Liver (tissue), 9 donors: ENCODE results near the gene IQCE. TPM values are rescaled to one million over a fixed set of nuclear protein-coding genes. Genes with fewer than 3 reads are reported as not detected.
"Not testable (repeated sequence)": the region's sequence is repeated elsewhere in the genome, so short reads cannot be mapped to it uniquely, and the experiment has no call there.

ENCODE experiments used
- DNase-seq: peaks from one replicate; pipeline ENCODE4 v3.0.0-alpha.2; 2017; ENCODE audit warnings: low spot score
- H3K27ac ChIP-seq, 2 donors: one replicate each; pipeline ENCODE4 v1.7.0; 2013; ENCODE audit warnings: inconsistent platforms in 2 of 2, low read length in 2 of 2, control low read depth in 1 of 2, low read depth in 1 of 2, mild to moderate bottlenecking in 1 of 2
- H3K27me3 ChIP-seq, 4 donors: one replicate each; pipeline versions ENCODE4 v1.6.1 to v1.7.0; 2013; ENCODE audit warnings: low read length in 3 of 4, inconsistent platforms in 1 of 4, mild to moderate bottlenecking in 1 of 4, moderate library complexity in 1 of 4; ENCODE audit not compliant: control insufficient read depth in 4 of 4, insufficient read depth in 4 of 4
- H3K36me3 ChIP-seq, 4 donors: one replicate each; pipeline versions ENCODE4 v1.6.1 to v1.7.0; 2013; ENCODE audit warnings: low read length in 3 of 4, mild to moderate bottlenecking in 3 of 4, low read depth in 1 of 4, moderate library complexity in 1 of 4; ENCODE audit not compliant: control insufficient read depth in 4 of 4, insufficient read depth in 3 of 4
- H3K4me1 ChIP-seq, 4 donors: one replicate each; pipeline versions ENCODE4 v1.6.1 to v1.7.0; 2013; ENCODE audit warnings: low read length in 3 of 4, mild to moderate bottlenecking in 3 of 4, moderate library complexity in 1 of 4; ENCODE audit not compliant: control insufficient read depth in 4 of 4, insufficient read depth in 4 of 4
- H3K4me3 ChIP-seq, 3 donors: one replicate each; pipeline versions ENCODE4 v1.6.1 to v1.7.0; 2013; ENCODE audit warnings: low read length in 3 of 3, control low read depth in 1 of 3, low read depth in 1 of 3, mild to moderate bottlenecking in 1 of 3
- H3K9ac ChIP-seq, 2 donors: one replicate each; pipeline ENCODE4 v1.7.0; 2013; ENCODE audit warnings: low read length in 2 of 2, mild to moderate bottlenecking in 2 of 2, moderate library complexity in 2 of 2, control low read depth in 1 of 2, low read depth in 1 of 2
- H3K9me3 ChIP-seq, 4 donors: one replicate each; pipeline versions ENCODE4 v1.6.1 to v1.7.0; 2013; ENCODE audit warnings: low read length in 3 of 4; ENCODE audit not compliant: control insufficient read depth in 4 of 4
- CTCF ChIP-seq: fragments of 150-350 bp; IDR thresholded peaks from 2 replicates; pipeline ENCODE4 v1.5.1; 2017; ENCODE audit warnings: improper control_type of control experiment, low read depth, low read length; ENCODE audit not compliant: missing input control
- EGR1 ChIP-seq, 2 donors: IDR thresholded peaks; 2 replicates each; pipeline ENCODE4 v1.6.1; 2016 to 2018; ENCODE audit warnings: antibody characterized with exemption in 2 of 2, low read depth in 2 of 2
- FOXA1 ChIP-seq: IDR thresholded peaks from 2 replicates; pipeline ENCODE4 v1.6.1; 2016; ENCODE audit warnings: antibody characterized with exemption
- GABPA ChIP-seq, 2 donors: IDR thresholded peaks in 1 of 2; conservative IDR thresholded peaks in 1 of 2; 2 replicates each; pipeline ENCODE4 v1.6.1; 2016; ENCODE audit warnings: antibody characterized with exemption in 2 of 2, mild to moderate bottlenecking in 1 of 2, moderate library complexity in 1 of 2
- HNF4A ChIP-seq, 2 donors: conservative IDR thresholded peaks; 2 replicates each; pipeline ENCODE4 v1.6.1; 2016; ENCODE audit warnings: antibody characterized with exemption in 2 of 2, mild to moderate bottlenecking in 2 of 2
- JUND ChIP-seq, 2 donors: IDR thresholded peaks; 2 replicates each; pipeline ENCODE4 v1.6.1; 2016; ENCODE audit warnings: antibody characterized with exemption in 2 of 2
- NR2F2 ChIP-seq: IDR thresholded peaks from 2 replicates; pipeline ENCODE4 v1.6.1; 2016; ENCODE audit warnings: antibody characterized with exemption
- RAD21 ChIP-seq, 2 donors: IDR thresholded peaks; 2 replicates each; pipeline ENCODE4 v1.6.1; 2016; ENCODE audit warnings: antibody characterized with exemption in 2 of 2, mild to moderate bottlenecking in 2 of 2
- RXRA ChIP-seq, 2 donors: IDR thresholded peaks; 2 replicates each; pipeline ENCODE4 v1.6.1; 2017 to 2018; ENCODE audit warnings: antibody characterized with exemption in 2 of 2, mild to moderate bottlenecking in 1 of 2
- TAF1 ChIP-seq: conservative IDR thresholded peaks from 2 replicates; pipeline ENCODE4 v1.6.1; 2016; ENCODE audit warnings: antibody characterized with exemption, mild to moderate bottlenecking
- WGBS: extraction: QIAGEN DNeasy Blood & Tissue Kit; methylation state at CpG from one replicate; pipeline ENCODE4 v1.1.7; 2013; 5-methylcytosine and 5-hydroxymethylcytosine counted together
- polyA plus RNA-seq, 2 donors: library from polyadenylated mRNA; stranded (reverse) in 1 of 2; unstranded in 1 of 2; fragments of 200-250 nt in 1 of 2; fragments of >200 nt in 1 of 2; fragmentation: Nextera tagmentation in 1 of 2; extraction: Ambion mirVana in 1 of 2; gene quantifications; one replicate each; pipeline versions ENCODE4 v1.2.1 to v1.2.3, GENCODE V29; 2013 to 2015
- total RNA-seq, 2 donors: library from RNA; depleted of rRNA; stranded (reverse); fragments of >200 nt; gene quantifications; one replicate each; pipeline ENCODE4 v1.2.3, GENCODE V29; 2014
- TF ChIP-seq, protein P1 (sequence below): IDR thresholded peaks from 2 replicates; pipeline ENCODE4 v1.6.1; 2016; ENCODE audit warnings: antibody characterized with exemption
- TF ChIP-seq, protein P2 (sequence below): IDR thresholded peaks from 2 replicates; pipeline ENCODE4 v1.6.1; 2016; ENCODE audit warnings: antibody characterized with exemption
- TF ChIP-seq, protein P3 (sequence below): IDR thresholded peaks from 2 replicates; pipeline ENCODE4 v1.6.1; 2016; ENCODE audit warnings: antibody characterized with exemption
- donor health status: healthy.
- donor health status: healthy.
- donor health status: healthy.
- donor health status: healthy.
- donor health status: healthy.

IQCE gene
- total and polyA plus RNA-seq, 4 donors: 2.1 to 5.9 (median 3.6) TPM

DNA sequence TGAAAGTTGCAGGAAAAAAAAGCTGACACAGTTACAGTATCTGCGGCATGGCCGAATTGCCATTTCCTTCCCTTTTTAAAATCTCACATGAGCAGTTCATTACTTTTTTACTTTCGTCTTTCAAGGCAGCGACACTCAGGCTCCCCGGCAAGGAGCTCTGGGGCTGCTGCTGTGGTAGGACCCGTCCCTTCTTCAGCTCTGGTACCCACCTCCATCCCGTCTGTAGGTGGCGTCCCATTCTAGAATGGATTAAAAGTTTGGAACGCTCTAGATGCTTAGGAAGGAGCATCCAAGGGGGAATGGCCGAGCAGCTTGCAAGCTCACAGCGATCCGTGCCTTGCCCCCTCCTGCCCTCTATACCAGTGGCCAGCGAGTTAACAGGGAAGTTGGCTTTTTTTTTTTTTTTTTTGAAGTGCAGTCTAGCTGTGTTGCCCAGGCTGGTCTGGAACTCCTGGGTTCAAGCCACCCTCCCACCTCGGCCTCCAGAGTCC, 50.2 kb downstream of the IQCE start:
- Histone ChIP-seq H3K36me3 (no peaks in the 10 kb centered on the region), H3K4me3 (no peak overlapping the region), H3K27me3 (no peaks in the 10 kb centered on the region), H3K9ac (no peak overlapping the region), H3K27ac (peak overlapping the region; percentile 19), H3K9me3 (no peaks in the 10 kb centered on the region), H3K4me1 (peaks cover 0 to 5% (median 4%) of the 10 kb centered on the region in 4 donors)
- WGBS: 60% methylated on average over 14 of the region's 14 CpGs
- no peak for DNase-seq
- TF ChIP-seq CTCF: peak; percentile 28
- TF ChIP-seq RAD21 (IDR thresholded peaks at IDR 0.05): peak; percentile 61 to 70
- no peak for TF ChIP-seq TAF1
- TF ChIP-seq FOXA1: no peak
- TF ChIP-seq, protein P1, sequence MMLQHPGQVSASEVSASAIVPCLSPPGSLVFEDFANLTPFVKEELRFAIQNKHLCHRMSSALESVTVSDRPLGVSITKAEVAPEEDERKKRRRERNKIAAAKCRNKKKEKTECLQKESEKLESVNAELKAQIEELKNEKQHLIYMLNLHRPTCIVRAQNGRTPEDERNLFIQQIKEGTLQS: no peak

DNA sequence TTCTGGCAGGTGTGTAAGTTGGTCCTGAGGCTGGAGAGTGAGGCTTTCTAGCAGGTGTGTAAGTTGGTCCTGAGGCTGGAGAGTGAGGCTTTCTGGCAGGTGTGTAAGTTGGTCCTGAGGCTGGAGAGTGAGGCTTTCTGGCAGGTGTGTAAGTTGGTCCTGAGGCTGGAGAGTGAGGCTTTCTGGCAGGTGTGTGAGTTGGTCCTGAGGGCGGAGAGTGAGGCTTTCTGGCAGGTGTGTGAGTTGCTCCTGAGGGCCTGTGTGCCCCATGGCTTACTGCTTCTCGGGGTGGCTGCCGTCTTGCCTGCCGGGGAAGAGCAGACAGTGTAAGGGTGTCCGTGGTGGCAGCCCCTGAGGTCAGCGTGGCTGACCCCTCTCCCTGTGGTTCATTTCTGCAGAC, 50.9 kb downstream of the IQCE start:
- peaks cover 0 to 11% (median 10%) of the 10 kb centered on the region in 4 donors for H3K4me1 ChIP-seq
- 95% methylated on average over 6 of the region's 6 CpGs for WGBS
- not testable (repeated sequence) for H3K4me3 ChIP-seq, H3K9me3 ChIP-seq, H3K36me3 ChIP-seq, H3K27ac ChIP-seq, DNase-seq, H3K27me3 ChIP-seq, H3K9ac ChIP-seq

GRCh38 chr7:2610466-2610865, 51.7 kb downstream of the IQCE start:
- Histone ChIP-seq H3K9ac (no peak overlapping the region), H3K27me3 (no peaks in the 10 kb centered on the region), H3K36me3 (no peaks in the 10 kb centered on the region), H3K4me3 (no peak overlapping the region), H3K27ac (no peak overlapping the region), H3K9me3 (no peaks in the 10 kb centered on the region), H3K4me1 (peaks cover 0 to 12% (median 11%) of the 10 kb centered on the region in 4 donors)
- 94% methylated on average over 14 of the region's 14 CpGs for WGBS
- DNase-seq: no peak
- TF ChIP-seq RXRA (IDR thresholded peaks at IDR 0.05) (no peak), EGR1 (IDR thresholded peaks at IDR 0.05; ENCODE audit: low read depth in 2 of 2) (no peak), CTCF (no peak), HNF4A (conservative IDR thresholded peaks at IDR 0.05) (no peak), JUND (IDR thresholded peaks at IDR 0.05) (no peak), FOXA1 (no peak), GABPA (IDR thresholded peaks at IDR 0.05 in 1 of 2, conservative IDR thresholded peaks at IDR 0.05 in 1 of 2) (no peak), RAD21 (IDR thresholded peaks at IDR 0.05) (no peak), NR2F2 (no peak)
- TF ChIP-seq, protein P2, sequence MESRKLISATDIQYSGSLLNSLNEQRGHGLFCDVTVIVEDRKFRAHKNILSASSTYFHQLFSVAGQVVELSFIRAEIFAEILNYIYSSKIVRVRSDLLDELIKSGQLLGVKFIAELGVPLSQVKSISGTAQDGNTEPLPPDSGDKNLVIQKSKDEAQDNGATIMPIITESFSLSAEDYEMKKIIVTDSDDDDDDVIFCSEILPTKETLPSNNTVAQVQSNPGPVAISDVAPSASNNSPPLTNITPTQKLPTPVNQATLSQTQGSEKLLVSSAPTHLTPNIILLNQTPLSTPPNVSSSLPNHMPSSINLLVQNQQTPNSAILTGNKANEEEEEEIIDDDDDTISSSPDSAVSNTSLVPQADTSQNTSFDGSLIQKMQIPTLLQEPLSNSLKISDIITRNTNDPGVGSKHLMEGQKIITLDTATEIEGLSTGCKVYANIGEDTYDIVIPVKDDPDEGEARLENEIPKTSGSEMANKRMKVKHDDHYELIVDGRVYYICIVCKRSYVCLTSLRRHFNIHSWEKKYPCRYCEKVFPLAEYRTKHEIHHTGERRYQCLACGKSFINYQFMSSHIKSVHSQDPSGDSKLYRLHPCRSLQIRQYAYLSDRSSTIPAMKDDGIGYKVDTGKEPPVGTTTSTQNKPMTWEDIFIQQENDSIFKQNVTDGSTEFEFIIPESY: no peak
- TF ChIP-seq, protein P3, sequence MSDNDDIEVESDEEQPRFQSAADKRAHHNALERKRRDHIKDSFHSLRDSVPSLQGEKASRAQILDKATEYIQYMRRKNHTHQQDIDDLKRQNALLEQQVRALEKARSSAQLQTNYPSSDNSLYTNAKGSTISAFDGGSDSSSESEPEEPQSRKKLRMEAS: no peak
